Spleen (tissue), 7 donors: ENCODE measurements around the gene YDJC.

Experiments used
- POLR2A ChIP-seq, 3 donors: fragments of 450-650 bp; IDR thresholded peaks; one replicate each; pipeline ENCODE4 v1.5.1; 2017; ENCODE audit warnings: antibody characterized with exemption in 3 of 3, mild to moderate bottlenecking in 1 of 3
- POLR2AphosphoS5 ChIP-seq, 3 donors: sonication (generic); formaldehyde crosslinking; IDR thresholded peaks; one replicate each; pipeline ENCODE4 v1.5.1; 2017; ENCODE audit warnings: antibody characterized with exemption in 3 of 3
- TF ChIP-seq, protein P1 (sequence below), 11 experiments: fragments of 200-600 bp in 7 of 11; fragments of 450-650 bp in 4 of 11; sonication (generic) in 4 of 11; IDR thresholded peaks in 8 of 11; conservative IDR thresholded peaks in 3 of 11; 1 replicate in 7 of 11; 2 replicates in 4 of 11; pipeline versions ENCODE4 v1.4.0 to v1.8.0; 2016 to 2021; ENCODE audit warnings: antibody characterized with exemption in 11 of 11, inconsistent platforms in 4 of 11, mild to moderate bottlenecking in 1 of 11
- donor health status: DM: no; HTN: no; CAD: no; lungs with moderate emphysema.
- donor health status: DM: no; HTN: no; CAD: no.
- donor health status: DM: no; HTN: no; CAD: no.

DNA sequence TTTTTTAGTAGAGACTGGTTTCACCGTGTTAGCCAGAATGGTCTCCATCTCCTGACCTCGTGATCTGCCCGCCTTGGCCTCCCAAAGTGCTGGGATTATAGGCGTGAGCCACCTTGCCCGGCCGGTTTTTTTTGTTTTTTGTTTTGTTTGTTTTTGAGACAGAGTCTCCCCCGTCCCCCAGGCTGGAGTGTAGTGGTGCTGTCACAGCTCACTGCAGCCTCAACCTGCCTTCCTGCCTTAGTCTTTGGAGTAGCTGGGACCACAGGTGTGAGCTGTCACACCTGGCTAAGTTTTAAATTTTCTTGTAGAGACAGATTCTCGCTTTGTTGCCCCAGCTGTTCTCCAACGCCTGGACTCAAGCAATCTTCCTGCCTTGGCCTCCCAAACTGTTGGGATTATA lies 39.2 kb upstream of the YDJC start:
- TF ChIP-seq, protein P1, sequence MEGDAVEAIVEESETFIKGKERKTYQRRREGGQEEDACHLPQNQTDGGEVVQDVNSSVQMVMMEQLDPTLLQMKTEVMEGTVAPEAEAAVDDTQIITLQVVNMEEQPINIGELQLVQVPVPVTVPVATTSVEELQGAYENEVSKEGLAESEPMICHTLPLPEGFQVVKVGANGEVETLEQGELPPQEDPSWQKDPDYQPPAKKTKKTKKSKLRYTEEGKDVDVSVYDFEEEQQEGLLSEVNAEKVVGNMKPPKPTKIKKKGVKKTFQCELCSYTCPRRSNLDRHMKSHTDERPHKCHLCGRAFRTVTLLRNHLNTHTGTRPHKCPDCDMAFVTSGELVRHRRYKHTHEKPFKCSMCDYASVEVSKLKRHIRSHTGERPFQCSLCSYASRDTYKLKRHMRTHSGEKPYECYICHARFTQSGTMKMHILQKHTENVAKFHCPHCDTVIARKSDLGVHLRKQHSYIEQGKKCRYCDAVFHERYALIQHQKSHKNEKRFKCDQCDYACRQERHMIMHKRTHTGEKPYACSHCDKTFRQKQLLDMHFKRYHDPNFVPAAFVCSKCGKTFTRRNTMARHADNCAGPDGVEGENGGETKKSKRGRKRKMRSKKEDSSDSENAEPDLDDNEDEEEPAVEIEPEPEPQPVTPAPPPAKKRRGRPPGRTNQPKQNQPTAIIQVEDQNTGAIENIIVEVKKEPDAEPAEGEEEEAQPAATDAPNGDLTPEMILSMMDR (IDR thresholded peaks at IDR 0.05 in 8 of 11, conservative IDR thresholded peaks at IDR 0.05 in 3 of 11): no peak
- TF ChIP-seq POLR2A (IDR thresholded peaks at IDR 0.05): no peak
- TF ChIP-seq POLR2AphosphoS5 (IDR thresholded peaks at IDR 0.05): no peak
